CD4-positive, alpha-beta T cell (primary cell): Measurements from ENCODE around the gene GPC6. TPM values are rescaled to one million over a fixed set of nuclear protein-coding genes. Genes with fewer than 3 reads are reported as not detected.

ENCODE experiments used
- ATAC-seq: fragments of 200-7000 bp; cut with Tn5 transposase; one replicate; pipeline ENCODE4 v1.10.0; 2022; ENCODE audit warnings: mild to moderate bottlenecking; ENCODE audit not compliant: poor library complexity
- CTCF ChIA-PET: fragments of 350-600 bp; sonication (Branson Sonifier 250); formaldehyde crosslinking; loops from one replicate; lab custom pipeline; 2021; ENCODE audit warnings: antibody characterized with exemption, inconsistent platforms; lab: Charles Lee
- POLR2A ChIA-PET: fragments of 350-600 bp; sonication (Branson Sonifier 250); formaldehyde crosslinking; loops from one replicate; lab custom pipeline; 2021; ENCODE audit warnings: antibody characterized with exemption, inconsistent platforms; lab: Charles Lee
- DNase-seq, 14 experiments: peaks; one replicate each; pipeline ENCODE4 v3.0.0-alpha.2; 2013 to 2020; ENCODE audit warnings: mixed read lengths in 2 of 14
- H3K27ac ChIP-seq, 2 donors: one replicate each; pipeline versions ENCODE4 v1.5.1 to v1.7.0; 2013; ENCODE audit warnings: low read length in 2 of 2, low read depth in 1 of 2, mild to moderate bottlenecking in 1 of 2
- H3K27me3 ChIP-seq, 2 experiments: 1 replicate in 1 of 2; 2 replicates in 1 of 2; pipeline versions ENCODE4 v1.6.1 to v1.7.0; 2013; ENCODE audit warnings: low read length in 2 of 2, control low read depth in 1 of 2, mild to moderate bottlenecking in 1 of 2, moderate library complexity in 1 of 2; ENCODE audit not compliant: insufficient read depth in 2 of 2, control insufficient read depth in 1 of 2
- H3K36me3 ChIP-seq: one replicate; pipeline ENCODE4 v1.6.1; 2013; ENCODE audit warnings: low read length, control low read depth; ENCODE audit not compliant: insufficient read depth
- H3K4me1 ChIP-seq: one replicate; pipeline ENCODE4 v1.6.1; 2013; ENCODE audit warnings: low read length, control low read depth; ENCODE audit not compliant: insufficient read depth
- H3K4me3 ChIP-seq: one replicate; pipeline ENCODE4 v1.5.1; 2013; ENCODE audit warnings: mild to moderate bottlenecking, low read length, moderate library complexity
- H3K9me3 ChIP-seq, 2 experiments: 1 replicate in 1 of 2; 2 replicates in 1 of 2; pipeline versions ENCODE4 v1.6.1 to v1.7.0; 2013; ENCODE audit warnings: low read length in 2 of 2, mild to moderate bottlenecking in 2 of 2, control low read depth in 1 of 2, moderate library complexity in 1 of 2; ENCODE audit not compliant: control insufficient read depth in 1 of 2, insufficient read depth in 1 of 2
- H3K27ac Mint-ChIP-seq: one replicate; pipeline ENCODE4 v1.8.0; 2020; ENCODE audit warnings: mixed read lengths
- H3K27me3 Mint-ChIP-seq: one replicate; pipeline ENCODE4 v1.8.0; 2021; ENCODE audit warnings: mixed read lengths
- H3K36me3 Mint-ChIP-seq: one replicate; pipeline ENCODE4 v1.8.0; 2021; ENCODE audit warnings: low read depth, mixed read lengths
- H3K4me1 Mint-ChIP-seq: one replicate; pipeline ENCODE4 v1.8.0; 2021; ENCODE audit warnings: low read depth, mixed read lengths
- H3K4me3 Mint-ChIP-seq: one replicate; pipeline ENCODE4 v1.8.0; 2020; ENCODE audit warnings: mild to moderate bottlenecking, mixed read lengths
- H3K9me3 Mint-ChIP-seq: one replicate; pipeline ENCODE4 v1.8.0; 2020; ENCODE audit warnings: mixed read lengths
- CTCF ChIP-seq: fragments of 200-600 bp; IDR thresholded peaks from one replicate; pipeline ENCODE4 v1.8.0; 2022; ENCODE audit warnings: antibody characterized with exemption, mild to moderate bottlenecking
- intact Hi-C, 2 experiments: fragments of 100-400 bp; cut with DNase I in 1 of 2; cut with micrococcal nuclease in 1 of 2; formaldehyde crosslinking; loops; one replicate each; pipeline versions ENCODE4 v1.15.1 to v1.9.0; 2023 to 2025; cut with DNase I, micrococcal nuclease
- total RNA-seq, 174 experiments: library from RNA in 2 of 174; stranded (reverse) in 2 of 174; gene quantifications; one replicate each; pipeline ENCODE4 v1.2.3 and lab custom pipeline; 2021 to 2026

Gene GPC6
- total RNA-seq, 2 experiments from 2014 or later, result not detected

DNA sequence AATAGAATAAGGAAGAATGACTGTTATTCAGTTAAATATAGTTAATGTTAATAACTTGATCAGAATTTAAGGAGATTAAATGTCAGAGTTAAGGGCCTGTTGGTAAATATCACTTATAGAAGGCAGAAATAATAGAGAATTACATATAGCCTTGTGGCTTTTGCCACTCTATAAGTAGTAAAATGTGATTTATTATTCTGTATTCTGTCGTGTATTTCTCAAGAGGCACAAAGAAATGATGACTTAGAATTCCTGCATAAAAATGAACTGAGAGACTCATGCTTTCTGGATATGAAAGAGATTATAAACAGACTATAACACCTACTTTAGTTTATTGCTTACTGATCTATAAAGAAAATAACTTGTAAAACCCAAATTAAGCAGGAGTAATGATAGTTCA is 40.1 kb downstream of the GPC6 start:
- Mint-ChIP-seq H3K4me3 (no peak overlapping the region), H3K4me1 (no peaks in the 10 kb centered on the region), H3K27me3 (no peaks in the 10 kb centered on the region), H3K9me3 (no peaks in the 10 kb centered on the region), H3K36me3 (no peaks in the 10 kb centered on the region), H3K27ac (no peak overlapping the region)
- no peaks in the 10 kb centered on the region for H3K4me1 ChIP-seq
- no peak overlapping the region for H3K4me3 ChIP-seq
- ChIA-PET CTCF (no interaction called here), POLR2A (no interaction called here)
- H3K36me3 ChIP-seq, result no peaks in the 10 kb centered on the region
- DNase-seq, result no peak
- H3K27me3 ChIP-seq, result no peaks in the 10 kb centered on the region
- ATAC-seq, result no peak
- intact Hi-C loops, result no loop called here
- no peak for TF ChIP-seq CTCF
- no peaks in the 10 kb centered on the region for H3K9me3 ChIP-seq
- no peak overlapping the region for H3K27ac ChIP-seq

DNA sequence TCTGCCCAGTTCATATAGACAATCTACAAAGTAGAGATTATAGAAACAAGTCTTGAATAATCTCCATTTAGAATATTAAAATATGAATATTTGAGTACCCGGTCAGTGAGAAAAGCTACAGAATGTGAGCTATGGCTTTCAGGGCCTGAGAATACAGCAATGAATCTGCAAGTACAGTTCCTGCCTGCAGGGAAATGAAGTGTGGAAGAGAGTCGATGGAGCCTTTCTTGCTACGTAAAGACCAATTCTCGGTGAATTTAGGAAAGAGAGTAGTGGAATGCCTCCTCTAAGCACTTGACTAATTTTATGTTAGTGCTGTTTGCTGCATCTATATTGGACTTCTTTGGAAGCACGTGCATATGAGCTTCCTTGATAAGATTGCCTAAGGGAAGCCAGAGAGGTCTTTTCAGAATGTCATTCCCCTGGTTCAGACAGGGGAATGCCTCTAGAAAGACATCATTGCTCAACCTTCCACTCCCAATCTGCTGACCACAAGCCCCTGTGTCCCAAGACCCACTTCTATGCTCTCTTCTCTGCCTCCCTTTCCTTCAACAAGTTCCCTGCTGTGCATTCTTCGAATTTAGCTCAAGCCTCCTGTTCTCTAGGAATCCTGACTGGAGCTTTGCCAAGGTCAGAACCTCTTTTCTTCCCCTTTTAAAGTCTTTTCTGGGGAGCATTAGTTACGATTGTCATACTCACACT is 41.9 kb downstream of the GPC6 start:
- no peak overlapping the region for H3K4me3 Mint-ChIP-seq
- H3K36me3 Mint-ChIP-seq, result no peaks in the 10 kb centered on the region
- POLR2A ChIA-PET, result no interaction called here
- H3K27me3 Mint-ChIP-seq, result no peaks in the 10 kb centered on the region
- Histone ChIP-seq H3K27me3 (no peaks in the 10 kb centered on the region), H3K4me1 (no peaks in the 10 kb centered on the region), H3K9me3 (no peaks in the 10 kb centered on the region), H3K4me3 (no peak overlapping the region), H3K36me3 (no peaks in the 10 kb centered on the region), H3K27ac (no peak overlapping the region)
- CTCF ChIA-PET, result no interaction called here
- no peak overlapping the region for H3K27ac Mint-ChIP-seq
- TF ChIP-seq CTCF, result no peak
- no peaks in the 10 kb centered on the region for H3K9me3 Mint-ChIP-seq
- no peak for DNase-seq
- intact Hi-C loops, result no loop called here
- no peak for ATAC-seq
- H3K4me1 Mint-ChIP-seq, result no peaks in the 10 kb centered on the region

- H3K27ac Mint-ChIP-seq, result no peak overlapping the region
- ChIA-PET CTCF (no interaction called here), POLR2A (no interaction called here)
- no peaks in the 10 kb centered on the region for H3K4me1 Mint-ChIP-seq
- no peaks in the 10 kb centered on the region for H3K27me3 ChIP-seq
- H3K9me3 ChIP-seq, result no peaks in the 10 kb centered on the region
- H3K27ac ChIP-seq, result no peak overlapping the region
- no peak overlapping the region for H3K4me3 Mint-ChIP-seq
- H3K27me3 Mint-ChIP-seq, result no peaks in the 10 kb centered on the region
- no peaks in the 10 kb centered on the region for H3K4me1 ChIP-seq
- intact Hi-C loops, result no loop called here
- no peak for TF ChIP-seq CTCF
- no peak overlapping the region for H3K4me3 ChIP-seq
- no peak for DNase-seq
- no peaks in the 10 kb centered on the region for H3K9me3 Mint-ChIP-seq
- H3K36me3 Mint-ChIP-seq, result no peaks in the 10 kb centered on the region
- ATAC-seq, result no peak
- H3K36me3 ChIP-seq, result no peaks in the 10 kb centered on the region
Measured at GRCh38 chr13:93270769-93271742, 44.4 kb downstream of the GPC6 start.
